IMR-90 (cell line): ENCODE measurements around the gene CADM3. TPM values are rescaled to one million over a fixed set of nuclear protein-coding genes. Genes with fewer than 3 reads are reported as not detected.

Experiments
- ATAC-seq: fragments of 200-7000 bp; cut with Tn5 transposase; 2 replicates; pipeline ENCODE4 v1.9.1; 2020; ENCODE audit warnings: low read depth, mild to moderate bottlenecking, moderate library complexity
- BruUV-seq: library from RNA; stranded (reverse); fragments of 400-500 nt; replicated peaks from 2 replicates; lab custom pipeline; 2021; lab: Mats Ljungman, UMichigan
- CTCF ChIA-PET: fragments of 300-600 bp; formaldehyde crosslinking; extraction: SDS; loops from one replicate; lab custom pipeline; 2021; ENCODE audit warnings: antibody characterized with exemption; lab: Yijun Ruan, JAX
- POLR2A ChIA-PET: fragments of 300-600 bp; sonication (Branson Sonifier 250); formaldehyde crosslinking; loops from one replicate; lab custom pipeline; 2022; ENCODE audit warnings: antibody characterized with exemption; ENCODE audit not compliant: unreplicated experiment; lab: Charles Lee
- DNase-seq: peaks from one replicate; pipeline ENCODE4 v3.0.0; 2013
- H2AFZ ChIP-seq: replicated peaks from 2 replicates; pipeline ENCODE3; 2013; ENCODE audit warnings: low read length, mild to moderate bottlenecking; ENCODE audit not compliant: poor library complexity
- H2AK5ac ChIP-seq: 2 replicates; pipeline ENCODE4 v1.6.1; 2013; ENCODE audit warnings: low read depth, low read length, inconsistent platforms
- H2AK9ac ChIP-seq: replicated peaks from 2 replicates; pipeline ENCODE3; 2013; ENCODE audit warnings: mild to moderate bottlenecking, low read depth, low read length, moderate library complexity; ENCODE audit not compliant: poor library complexity
- H2BK120ac ChIP-seq: 2 replicates; pipeline ENCODE4 v1.6.1; 2013; ENCODE audit warnings: low read depth, low read length, inconsistent platforms
- H2BK15ac ChIP-seq: 3 replicates; pipeline ENCODE4 v1.6.1; 2013; ENCODE audit warnings: low read depth, low read length, inconsistent platforms
- H2BK20ac ChIP-seq: 2 replicates; pipeline ENCODE4 v1.6.1; 2013; ENCODE audit warnings: low read depth, mild to moderate bottlenecking, inconsistent platforms, low read length, moderate library complexity
- H2BK5ac ChIP-seq: 2 replicates; pipeline ENCODE4 v1.6.1; 2013; ENCODE audit warnings: mild to moderate bottlenecking, low read depth, low read length, inconsistent platforms; ENCODE audit not compliant: poor library complexity, severe bottlenecking
- H3K14ac ChIP-seq: replicated peaks from 2 replicates; pipeline ENCODE4 v1.6.1; 2013; ENCODE audit warnings: low read depth, low read length, inconsistent platforms
- H3K18ac ChIP-seq: 2 replicates; pipeline ENCODE4 v1.6.1; 2013; ENCODE audit warnings: low read depth, low read length, control low read depth
- H3K23ac ChIP-seq: 2 replicates; pipeline ENCODE4 v1.6.1; 2013; ENCODE audit warnings: low read depth, low read length, inconsistent platforms
- H3K27ac ChIP-seq: 2 replicates; pipeline ENCODE4 v1.5.1; 2013; ENCODE audit warnings: mild to moderate bottlenecking, control low read depth, low read length; ENCODE audit not compliant: insufficient read depth
- H3K27me3 ChIP-seq: 2 replicates; pipeline ENCODE4 v1.6.1; 2013; ENCODE audit warnings: low read length; ENCODE audit not compliant: control insufficient read depth, insufficient read depth
- H3K36me3 ChIP-seq: 2 replicates; pipeline ENCODE4 v1.6.1; 2013; ENCODE audit warnings: low read length, mixed read lengths; ENCODE audit not compliant: control insufficient read depth, insufficient read depth
- H3K4ac ChIP-seq: 2 replicates; pipeline ENCODE4 v1.6.1; 2013; ENCODE audit warnings: low read depth, low read length, inconsistent platforms
- H3K4me1 ChIP-seq: 2 replicates; pipeline ENCODE4 v1.6.1; 2013; ENCODE audit warnings: low read length, mixed read lengths; ENCODE audit not compliant: control insufficient read depth, insufficient read depth
- H3K4me2 ChIP-seq: 2 replicates; pipeline ENCODE4 v1.6.1; 2013; ENCODE audit warnings: low read depth, mild to moderate bottlenecking, control low read depth, low read length, moderate library complexity
- H3K4me3 ChIP-seq: 2 replicates; pipeline ENCODE4 v1.5.1; 2013; ENCODE audit warnings: low read depth, mild to moderate bottlenecking, control low read depth, low read length, moderate library complexity; ENCODE audit not compliant: insufficient read depth
- H3K56ac ChIP-seq: 2 replicates; pipeline ENCODE4 v1.6.1; 2013; ENCODE audit warnings: low read length, inconsistent platforms; ENCODE audit not compliant: insufficient read depth; ENCODE audit errors: extremely low read depth
- H3K79me1 ChIP-seq, 2 experiments: 2 replicates each; pipeline ENCODE4 v1.6.1; 2013; ENCODE audit warnings: low read length in 2 of 2, inconsistent platforms in 1 of 2, low read depth in 1 of 2
- H3K9ac ChIP-seq: 2 replicates; pipeline ENCODE4 v1.6.1; 2013; ENCODE audit warnings: low read depth, low read length, control low read depth
- H3K9me1 ChIP-seq: 2 replicates; pipeline ENCODE4 v1.6.1; 2013; ENCODE audit warnings: low read length, inconsistent platforms; ENCODE audit not compliant: insufficient read depth
- H3K9me3 ChIP-seq: 2 replicates; pipeline ENCODE4 v1.6.1; 2013; ENCODE audit warnings: low read length; ENCODE audit not compliant: control insufficient read depth, insufficient read depth
- H4K20me1 ChIP-seq: 2 replicates; pipeline ENCODE4 v1.6.1; 2013; ENCODE audit warnings: low read length, inconsistent platforms; ENCODE audit not compliant: insufficient read depth
- H4K5ac ChIP-seq: 2 replicates; pipeline ENCODE4 v1.6.1; 2013; ENCODE audit warnings: mild to moderate bottlenecking, low read depth, low read length, control low read depth
- H4K8ac ChIP-seq, 2 experiments: 2 replicates each; pipeline ENCODE4 v1.6.1; 2013; ENCODE audit warnings: low read depth in 2 of 2, low read length in 2 of 2, control low read depth in 1 of 2, inconsistent platforms in 1 of 2
- H4K91ac ChIP-seq: 2 replicates; pipeline ENCODE4 v1.6.1; 2013; ENCODE audit warnings: low read depth, low read length, inconsistent platforms; ENCODE audit not compliant: insufficient read depth
- BHLHE40 ChIP-seq: fragments of 150-350 bp; IDR thresholded peaks from 2 replicates; pipeline ENCODE4 v1.6.1; 2016; ENCODE audit warnings: mild to moderate bottlenecking, low read depth, low read length
- CEBPB ChIP-seq: IDR thresholded peaks from 2 replicates; pipeline ENCODE4 v1.6.1; 2012; ENCODE audit warnings: low read depth, low read length, improper control_type of control experiment
- CHD1 ChIP-seq: IDR thresholded peaks from 2 replicates; pipeline ENCODE4 v1.6.1; 2012; ENCODE audit warnings: low read depth, low read length, improper control_type of control experiment
- FOS ChIP-seq: fragments of 150-350 bp; IDR thresholded peaks from 2 replicates; pipeline ENCODE4 v1.6.1; 2016; ENCODE audit warnings: low read depth, low read length
- MXI1 ChIP-seq: IDR thresholded peaks from 2 replicates; pipeline ENCODE4 v1.6.1; 2012; ENCODE audit warnings: low read depth, mild to moderate bottlenecking, low read length, moderate library complexity, borderline replicate concordance
- RCOR1 ChIP-seq: IDR thresholded peaks from 2 replicates; pipeline ENCODE4 v1.6.1; 2012; ENCODE audit warnings: mild to moderate bottlenecking, low read length, improper control_type of control experiment; ENCODE audit not compliant: insufficient replicate concordance
- SMC3 ChIP-seq: fragments of 150-350 bp; IDR thresholded peaks from 2 replicates; pipeline ENCODE4 v1.6.1; 2016; ENCODE audit warnings: low read depth, mild to moderate bottlenecking, antibody characterized with exemption, low read length, moderate library complexity
- WGBS, 2 experiments: methylation state at CpG; one replicate each; pipeline versions ENCODE4 v1.1.5 to v1.1.7; 2013; ENCODE audit warnings: missing lambda C conversion rate in 2 of 2; ENCODE audit not compliant: insufficient read length in 1 of 2; ENCODE audit errors: extremely low coverage in 2 of 2; 5-methylcytosine and 5-hydroxymethylcytosine counted together
- dilution Hi-C: fragments of 300-500 bp; cut with HindIII; formaldehyde crosslinking; loops from one replicate; pipeline ENCODE4 v1.14.3; 2018; ENCODE audit warnings: low sequenced_read_pairs; ENCODE audit not compliant: unreplicated experiment
- in situ Hi-C: fragments of 300-500 bp; cut with MboI; formaldehyde crosslinking; loops from 3 replicates; pipeline ENCODE4 v1.14.3; 2019; ENCODE audit warnings: low sequenced_read_pairs, inconsistent platforms, mixed read lengths
- intact Hi-C: fragments of 100-400 bp; cut with micrococcal nuclease; formaldehyde crosslinking; loops from 2 replicates; pipeline ENCODE4 v1.10.0; 2022
- polyA plus RNA-seq, 3 experiments: library from polyadenylated mRNA; depleted of rRNA; stranded (reverse); fragments of >200 nt; gene quantifications; 2 replicates each; pipeline ENCODE4 v1.2.3, GENCODE V29; 2012; ENCODE audit warnings: low replicate concordance in 1 of 3
- total RNA-seq: library from RNA; depleted of rRNA; stranded (reverse); fragments of >200 nt; gene quantifications from 2 replicates; pipeline ENCODE4 v1.2.3, GENCODE V29; 2012
- TF ChIP-seq, protein P1 (sequence below): fragments of 150-350 bp; IDR thresholded peaks from 2 replicates; pipeline ENCODE4 v1.6.1; 2017; ENCODE audit warnings: mild to moderate bottlenecking, antibody characterized with exemption, low read length, low read depth
- TF ChIP-seq, protein P2 (sequence below): conservative IDR thresholded peaks from 2 replicates; pipeline ENCODE4 v1.5.1; 2012; ENCODE audit warnings: mild to moderate bottlenecking, low read depth, low read length, improper control_type of control experiment

The CADM3 gene
- total and polyA plus RNA-seq, 2 of the 4 experiments (the other 2 are of a cell fraction): not detected

DNA sequence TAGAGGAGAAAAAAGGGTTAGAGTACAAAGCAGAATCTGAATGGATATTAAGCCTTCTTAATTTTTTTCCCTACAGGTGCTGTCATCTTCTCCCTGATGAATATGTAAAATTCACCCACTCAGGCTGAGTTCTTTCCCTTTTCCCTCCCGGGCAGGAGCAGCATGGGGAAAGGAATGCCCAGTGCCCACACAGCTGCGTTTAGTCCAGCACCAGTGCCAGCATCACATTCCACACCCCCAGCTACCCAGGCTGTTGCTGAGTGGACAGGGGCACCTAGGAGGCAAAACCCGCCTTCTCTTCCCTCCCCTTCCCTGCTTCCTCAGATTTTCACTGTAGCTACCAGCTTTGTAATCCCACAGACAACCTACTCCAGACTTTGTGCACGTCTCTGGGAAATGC lies 3.4 kb upstream of the CADM3 start:
- CTCF ChIA-PET: no interaction called here
- no peak overlapping the region for H3K4me2 ChIP-seq
- H3K4me1 ChIP-seq: no peaks in the 10 kb centered on the region; the same call in 1 of the 2 replicates
- intact Hi-C loops (no loop called here), in situ Hi-C loops (no loop called here), dilution Hi-C loops (no loop called here)
- no peak overlapping the region for H2AFZ ChIP-seq
- no peak overlapping the region for H3K27ac ChIP-seq
- H3K4ac ChIP-seq: no peak overlapping the region
- no peak overlapping the region for H4K5ac ChIP-seq
- H3K56ac ChIP-seq: no peak overlapping the region
- H4K20me1 ChIP-seq: no peaks in the 10 kb centered on the region
- H3K79me1 ChIP-seq: no peaks in the 10 kb centered on the region
- ATAC-seq (no peak), DNase-seq (no peak)
- no peak overlapping the region for H3K4me3 ChIP-seq
- H3K9me3 ChIP-seq: no peaks in the 10 kb centered on the region
- H3K9me1 ChIP-seq: no peaks in the 10 kb centered on the region
- H2BK20ac ChIP-seq: no peak overlapping the region
- no peak overlapping the region for H2AK5ac ChIP-seq
- BruUV-seq: no TSS peak
- peaks cover 19% of the 10 kb centered on the region for H3K27me3 ChIP-seq
- no peak overlapping the region for H3K18ac ChIP-seq
- TF ChIP-seq, protein P1, sequence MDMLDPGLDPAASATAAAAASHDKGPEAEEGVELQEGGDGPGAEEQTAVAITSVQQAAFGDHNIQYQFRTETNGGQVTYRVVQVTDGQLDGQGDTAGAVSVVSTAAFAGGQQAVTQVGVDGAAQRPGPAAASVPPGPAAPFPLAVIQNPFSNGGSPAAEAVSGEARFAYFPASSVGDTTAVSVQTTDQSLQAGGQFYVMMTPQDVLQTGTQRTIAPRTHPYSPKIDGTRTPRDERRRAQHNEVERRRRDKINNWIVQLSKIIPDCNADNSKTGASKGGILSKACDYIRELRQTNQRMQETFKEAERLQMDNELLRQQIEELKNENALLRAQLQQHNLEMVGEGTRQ: no peak
- TF ChIP-seq FOS: no peak
- no peak for TF ChIP-seq RCOR1
- TF ChIP-seq CHD1: no peak
- TF ChIP-seq, protein P2, sequence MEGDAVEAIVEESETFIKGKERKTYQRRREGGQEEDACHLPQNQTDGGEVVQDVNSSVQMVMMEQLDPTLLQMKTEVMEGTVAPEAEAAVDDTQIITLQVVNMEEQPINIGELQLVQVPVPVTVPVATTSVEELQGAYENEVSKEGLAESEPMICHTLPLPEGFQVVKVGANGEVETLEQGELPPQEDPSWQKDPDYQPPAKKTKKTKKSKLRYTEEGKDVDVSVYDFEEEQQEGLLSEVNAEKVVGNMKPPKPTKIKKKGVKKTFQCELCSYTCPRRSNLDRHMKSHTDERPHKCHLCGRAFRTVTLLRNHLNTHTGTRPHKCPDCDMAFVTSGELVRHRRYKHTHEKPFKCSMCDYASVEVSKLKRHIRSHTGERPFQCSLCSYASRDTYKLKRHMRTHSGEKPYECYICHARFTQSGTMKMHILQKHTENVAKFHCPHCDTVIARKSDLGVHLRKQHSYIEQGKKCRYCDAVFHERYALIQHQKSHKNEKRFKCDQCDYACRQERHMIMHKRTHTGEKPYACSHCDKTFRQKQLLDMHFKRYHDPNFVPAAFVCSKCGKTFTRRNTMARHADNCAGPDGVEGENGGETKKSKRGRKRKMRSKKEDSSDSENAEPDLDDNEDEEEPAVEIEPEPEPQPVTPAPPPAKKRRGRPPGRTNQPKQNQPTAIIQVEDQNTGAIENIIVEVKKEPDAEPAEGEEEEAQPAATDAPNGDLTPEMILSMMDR: no peak
- no peak for TF ChIP-seq CEBPB
- no peak for TF ChIP-seq SMC3
- TF ChIP-seq MXI1: no peak
- no peak for TF ChIP-seq BHLHE40
- POLR2A ChIA-PET: no interaction called here
- no peak overlapping the region for H2BK5ac ChIP-seq
- H2BK15ac ChIP-seq: no peak overlapping the region
- H3K9ac ChIP-seq: no peak overlapping the region
- no peak overlapping the region for H2BK120ac ChIP-seq
- no peaks in the 10 kb centered on the region for H3K36me3 ChIP-seq
- no peak overlapping the region for H3K23ac ChIP-seq
- no peak overlapping the region for H3K14ac ChIP-seq
- no peak overlapping the region for H4K91ac ChIP-seq
- H4K8ac ChIP-seq: no peak overlapping the region
- H2AK9ac ChIP-seq: no peak overlapping the region
- WGBS, 2 experiments: no CpG with 5 or more reads among the region's 4 CpGs
